Stomach (tissue), 9 donors: Measurements from ENCODE around the gene NPTX2. TPM values are rescaled to one million over a fixed set of nuclear protein-coding genes. Genes with fewer than 3 reads are reported as not detected.

ENCODE experiments used
- DNase-seq, 2 donors: peaks; one replicate each; pipeline versions ENCODE4 v3.0.0 to v3.0.0-alpha.2; 2013 to 2019
- H3K27ac ChIP-seq, 5 donors: fragments of 200-600 bp in 4 of 5; sonication (generic) in 4 of 5; one replicate each; pipeline ENCODE4 v1.5.1; 2013 to 2019; ENCODE audit warnings: mild to moderate bottlenecking in 1 of 5, moderate library complexity in 1 of 5
- H3K27me3 ChIP-seq, 3 donors: fragments of 200-600 bp; sonication (generic); one replicate each; pipeline ENCODE4 v1.5.1; 2017 to 2019; ENCODE audit warnings: mixed run types in 1 of 3
- H3K36me3 ChIP-seq, 4 donors: fragments of 200-600 bp; sonication (generic); 1 replicate in 3 of 4; 2 replicates in 1 of 4; pipeline ENCODE4 v1.5.1; 2016 to 2019
- H3K4me1 ChIP-seq, 4 donors: fragments of 200-600 bp; sonication (generic); one replicate each; pipeline ENCODE4 v1.5.1; 2016 to 2019
- H3K4me3 ChIP-seq, 4 donors: fragments of 200-600 bp; sonication (generic) in 3 of 4; one replicate each; pipeline ENCODE4 v1.5.1; 2016 to 2019; ENCODE audit warnings: mild to moderate bottlenecking in 1 of 4
- H3K9me3 ChIP-seq, 4 donors: fragments of 200-600 bp; sonication (generic); one replicate each; pipeline ENCODE4 v1.5.1; 2016 to 2019
- CTCF ChIP-seq, 7 experiments: fragments of 450-650 bp in 4 of 7; fragments of 200-600 bp in 3 of 7; sonication (generic) in 3 of 7; IDR thresholded peaks; one replicate each; pipeline ENCODE4 v1.5.1; 2016 to 2019; ENCODE audit warnings: antibody characterized with exemption in 7 of 7, control low read depth in 2 of 7, mild to moderate bottlenecking in 1 of 7
- EP300 ChIP-seq: sonication (generic); formaldehyde crosslinking; IDR thresholded peaks from one replicate; pipeline ENCODE4 v1.6.1; 2017; ENCODE audit warnings: antibody characterized with exemption
- POLR2A ChIP-seq, 4 donors: fragments of 450-650 bp; IDR thresholded peaks; one replicate each; pipeline ENCODE4 v1.6.1; 2016; ENCODE audit warnings: antibody characterized with exemption in 4 of 4, control low read depth in 2 of 4, mild to moderate bottlenecking in 1 of 4, moderate library complexity in 1 of 4
- POLR2AphosphoS5 ChIP-seq, 3 donors: sonication (generic); formaldehyde crosslinking; IDR thresholded peaks; one replicate each; pipeline ENCODE4 v1.6.1; 2016; ENCODE audit warnings: antibody characterized with exemption in 3 of 3
- WGBS, 5 donors: extraction: QIAGEN DNeasy Blood & Tissue Kit in 3 of 5; methylation state at CpG; one replicate each; pipeline versions ENCODE4 v1.1.5 to v1.1.7; 2013 to 2018; 5-methylcytosine and 5-hydroxymethylcytosine counted together
- intact Hi-C: fragments of 100-400 bp; cut with DNase I; formaldehyde crosslinking; loops from one replicate; pipeline ENCODE4 v1.15.1; 2023; ENCODE audit warnings: low total_unique reads
- polyA plus RNA-seq, 3 donors: library from polyadenylated mRNA; stranded (reverse); fragments of 200-250 nt; gene quantifications; one replicate each; pipeline ENCODE4 v1.2.3, GENCODE V29; 2013
- total RNA-seq, 5 donors: library from RNA; depleted of rRNA; stranded (reverse); fragments of >200 nt; gene quantifications; one replicate each; pipeline versions ENCODE4 v1.1.0 to v1.2.3, GENCODE V29; 2014 to 2016
- donor health status: healthy with polysubstance abuse.
- donor health status: Bipolar disorder and iron deficiency.
- donor health status: healthy.

NPTX2 gene
- total and polyA plus RNA-seq, 8 donors: 0.62 to 12.1 (median 4.4) TPM

- H3K9me3 ChIP-seq: peaks cover 0 to 3% (median 0%) of the 10 kb centered on the region in 4 donors
- H3K36me3 ChIP-seq: no peaks in the 10 kb centered on the region
- no peak overlapping the region for H3K27ac ChIP-seq
- H3K4me3 ChIP-seq: no peak overlapping the region
- peaks cover 0 to 10% (median 0%) of the 10 kb centered on the region in 3 donors for H3K27me3 ChIP-seq
- no peak for DNase-seq
- no peak for TF ChIP-seq POLR2A (IDR thresholded peaks at IDR 0.05)
- TF ChIP-seq EP300: no peak
- TF ChIP-seq CTCF (IDR thresholded peaks at IDR 0.05): no peak
- TF ChIP-seq POLR2AphosphoS5 (IDR thresholded peaks at IDR 0.05): no peak
- intact Hi-C loops: no loop called here
- no peaks in the 10 kb centered on the region for H3K4me1 ChIP-seq
These were observed 32.3 kb upstream of the NPTX2 start for GRCh38 chr7:98584830-98585229.

GRCh38 chr7:98591926-98592325 is 25.2 kb upstream of the NPTX2 start:
- H3K27ac ChIP-seq: no peak overlapping the region
- intact Hi-C loops: no loop called here
- 72 to 76% (median 73%) methylated on average over 7 of the region's 7 CpGs for WGBS, 5 donors
- no peak overlapping the region for H3K4me3 ChIP-seq
- DNase-seq: no peak
- no peaks in the 10 kb centered on the region for H3K36me3 ChIP-seq
- H3K27me3 ChIP-seq: peaks cover 0 to 15% (median 3%) of the 10 kb centered on the region in 3 donors
- TF ChIP-seq POLR2A (IDR thresholded peaks at IDR 0.05): no peak
- no peak for TF ChIP-seq POLR2AphosphoS5 (IDR thresholded peaks at IDR 0.05)
- no peak for TF ChIP-seq EP300
- no peak for TF ChIP-seq CTCF (IDR thresholded peaks at IDR 0.05)
- H3K4me1 ChIP-seq: no peaks in the 10 kb centered on the region
- H3K9me3 ChIP-seq: no peaks in the 10 kb centered on the region

- Histone ChIP-seq H3K9me3 (no peaks in the 10 kb centered on the region), H3K4me1 (no peaks in the 10 kb centered on the region), H3K4me3 (no peak overlapping the region), H3K36me3 (no peaks in the 10 kb centered on the region), H3K27me3 (peaks cover 0 to 18% (median 3%) of the 10 kb centered on the region in 3 donors), H3K27ac (no peak overlapping the region)
- 67 to 82% (median 78%) methylated on average over 4 of the region's 4 CpGs for WGBS, 5 donors
- DNase-seq: no peak
- TF ChIP-seq POLR2A (IDR thresholded peaks at IDR 0.05) (no peak), EP300 (no peak), CTCF (IDR thresholded peaks at IDR 0.05) (no peak)
- intact Hi-C loops: no loop called here
These were observed 22.7 kb upstream of the NPTX2 start for GRCh38 chr7:98594348-98594747.

GRCh38 chr7:98594787-98595186 is 22.3 kb upstream of the NPTX2 start:
- intact Hi-C loops: no loop called here
- Histone ChIP-seq H3K4me1 (no peaks in the 10 kb centered on the region), H3K9me3 (no peaks in the 10 kb centered on the region), H3K27me3 (peaks cover 0 to 18% (median 3%) of the 10 kb centered on the region in 3 donors), H3K36me3 (no peaks in the 10 kb centered on the region), H3K4me3 (no peak overlapping the region), H3K27ac (no peak overlapping the region)
- 59 to 71% (median 66%) methylated on average over 4 to 5 of the region's 5 CpGs for WGBS, 5 donors
- no peak for DNase-seq
- no peak for TF ChIP-seq CTCF (IDR thresholded peaks at IDR 0.05)
- no peak for TF ChIP-seq EP300
